ENCODE results near the gene ZDHHC5. TPM values are rescaled to one million over a fixed set of nuclear protein-coding genes. Genes with fewer than 3 reads are reported as not detected.
"Not testable (repeated sequence)": the region's sequence is repeated elsewhere in the genome, so short reads cannot be mapped to it uniquely, and the experiment has no call there.

Gene ZDHHC5
- total RNA-seq, 1 donor from 2014 or later, result 53.9 TPM

GRCh38 chr11:57675176-57675941 lies 7.4 kb downstream of the ZDHHC5 start:
- no peak overlapping the region for H3K4me3 Mint-ChIP-seq
- TF ChIP-seq CTCF (IDR thresholded peaks at IDR 0.05; ENCODE audit: unreplicated experiment), result no peak
- H3K9me3 Mint-ChIP-seq, result no peaks in the 10 kb centered on the region
- H3K27ac Mint-ChIP-seq, result peak overlapping the region; percentile 87
- peaks cover 24% of the 10 kb centered on the region for H3K36me3 Mint-ChIP-seq
- H3K27me3 Mint-ChIP-seq (ENCODE audit: low read depth), result no peaks in the 10 kb centered on the region
- peaks cover 15% of the 10 kb centered on the region for H3K4me1 Mint-ChIP-seq
- DNase-seq (ENCODE audit: low spot score in 2 of 2, unreplicated experiment in 2 of 2), result no peak

- no peak overlapping the region for H3K27ac Mint-ChIP-seq
- DNase-seq (ENCODE audit: low spot score in 2 of 2, unreplicated experiment in 2 of 2), result no peak
- H3K36me3 Mint-ChIP-seq, result peaks cover 25% of the 10 kb centered on the region
- H3K4me1 Mint-ChIP-seq, result peaks cover 12% of the 10 kb centered on the region
- TF ChIP-seq CTCF (IDR thresholded peaks at IDR 0.05; ENCODE audit: unreplicated experiment), result no peak
- no peak overlapping the region for H3K4me3 Mint-ChIP-seq
- H3K9me3 Mint-ChIP-seq, result no peaks in the 10 kb centered on the region
- no peaks in the 10 kb centered on the region for H3K27me3 Mint-ChIP-seq (ENCODE audit: low read depth)
Measured at GRCh38 chr11:57679396-57679795, 11.5 kb downstream of the ZDHHC5 start.

- no peak overlapping the region for H3K27ac Mint-ChIP-seq
- H3K27me3 Mint-ChIP-seq (ENCODE audit: low read depth), result no peaks in the 10 kb centered on the region
- no peaks in the 10 kb centered on the region for H3K9me3 Mint-ChIP-seq
- H3K4me3 Mint-ChIP-seq, result no peak overlapping the region
- no peak for DNase-seq (ENCODE audit: low spot score in 2 of 2, unreplicated experiment in 2 of 2)
- H3K36me3 Mint-ChIP-seq, result peaks cover 26% of the 10 kb centered on the region
- H3K4me1 Mint-ChIP-seq, result peaks cover 4% of the 10 kb centered on the region
- TF ChIP-seq CTCF (IDR thresholded peaks at IDR 0.05; ENCODE audit: unreplicated experiment), result no peak
Measured at GRCh38 chr11:57680552-57680874, 12.6 kb downstream of the ZDHHC5 start.

- no peak for TF ChIP-seq CTCF (IDR thresholded peaks at IDR 0.05; ENCODE audit: unreplicated experiment)
- H3K36me3 Mint-ChIP-seq, result peaks cover 26% of the 10 kb centered on the region
Measured at GRCh38 chr11:57681168-57681567, 13.3 kb downstream of the ZDHHC5 start.

GRCh38 chr11:57690474-57690873 lies 22.6 kb downstream of the ZDHHC5 start:
- not testable (repeated sequence) for H3K4me3 Mint-ChIP-seq; H3K27ac Mint-ChIP-seq; H3K4me1 Mint-ChIP-seq; DNase-seq (ENCODE audit: low spot score in 2 of 2, unreplicated experiment in 2 of 2); H3K9me3 Mint-ChIP-seq; H3K27me3 Mint-ChIP-seq (ENCODE audit: low read depth)
- H3K36me3 Mint-ChIP-seq, result peaks cover 30% of the 10 kb centered on the region

More at GRCh38 chr11:57681168-57681567, 13.3 kb downstream of the ZDHHC5 start:
- H3K4me3 Mint-ChIP-seq, result no peak overlapping the region
- no peaks in the 10 kb centered on the region for H3K9me3 Mint-ChIP-seq
- no peak for DNase-seq (ENCODE audit: low spot score in 2 of 2, unreplicated experiment in 2 of 2)
- no peak overlapping the region for H3K27ac Mint-ChIP-seq
- H3K27me3 Mint-ChIP-seq (ENCODE audit: low read depth), result no peaks in the 10 kb centered on the region
- no peaks in the 10 kb centered on the region for H3K4me1 Mint-ChIP-seq

GRCh38 chr11:57698843-57699365 lies 31.0 kb downstream of the ZDHHC5 start:
- no peaks in the 10 kb centered on the region for H3K27me3 Mint-ChIP-seq (ENCODE audit: low read depth)
- no peaks in the 10 kb centered on the region for H3K4me1 Mint-ChIP-seq
- no peaks in the 10 kb centered on the region for H3K9me3 Mint-ChIP-seq
- H3K36me3 Mint-ChIP-seq, result peaks cover 37% of the 10 kb centered on the region
- H3K4me3 Mint-ChIP-seq, result no peak overlapping the region
- no peak overlapping the region for H3K27ac Mint-ChIP-seq
- no peak for TF ChIP-seq CTCF (IDR thresholded peaks at IDR 0.05; ENCODE audit: unreplicated experiment)
- no peak for DNase-seq (ENCODE audit: low spot score in 2 of 2, unreplicated experiment in 2 of 2)

All from mesothelial cell of epicardium (in vitro differentiated cells).